NCI-H510A (cell line): ENCODE measurements around the gene HAUS7.
A peak's percentile ranks its signal among the peaks of the same experiment; 100 is the strongest.

Experiments
- DNase-seq: peaks from one replicate; lab custom pipeline; 2025; lab: John Stamatoyannopoulos, UW

HAUS7 gene

GRCh38 chrX:153470411-153471363 is at the start of gene HAUS7:
Gene HAUS7 (minus strand): TSS chrX:153470576. CDS start chrX:153470557, 19 bp downstream.
- peak; percentile 58 for DNase-seq

GRCh38 chrX:153519569-153520286 is 49.4 kb upstream of the HAUS7 start:
- DNase-seq = no peak

- no peak for DNase-seq
These were observed 47.8 kb upstream of the HAUS7 start for GRCh38 chrX:153517946-153518834.

- DNase-seq = no peak
These were observed 47.0 kb upstream of the HAUS7 start, which contains the start of gene ATP2B3 for GRCh38 chrX:153517423-153517822. Gene ATP2B3 (plus strand): TSS chrX:153517642. CDS start chrX:153536248, 18,606 bp downstream.

GRCh38 chrX:153516073-153516472 is 45.7 kb upstream of the HAUS7 start:
- no peak for DNase-seq

GRCh38 chrX:153515435-153515834 is 45.1 kb upstream of the HAUS7 start:
- no peak for DNase-seq

- DNase-seq = no peak
These were observed 43.9 kb upstream of the HAUS7 start for GRCh38 chrX:153514259-153514658.

- DNase-seq = no peak
These were observed 42.9 kb upstream of the HAUS7 start for GRCh38 chrX:153513265-153513664.

- no peak for DNase-seq
These were observed 42.1 kb upstream of the HAUS7 start for GRCh38 chrX:153512501-153512893.

GRCh38 chrX:153511784-153512500 is 41.6 kb upstream of the HAUS7 start:
- no peak for DNase-seq

GRCh38 chrX:153510383-153510782 is 40.0 kb upstream of the HAUS7 start:
- no peak for DNase-seq

- DNase-seq = no peak
These were observed 39.2 kb upstream of the HAUS7 start for GRCh38 chrX:153509592-153509991.

GRCh38 chrX:153507484-153508178 is 37.3 kb upstream of the HAUS7 start:
- peak; percentile 21 for DNase-seq

GRCh38 chrX:153505361-153505760 is 35.0 kb upstream of the HAUS7 start:
- no peak for DNase-seq

- no peak for DNase-seq
These were observed 34.2 kb upstream of the HAUS7 start for GRCh38 chrX:153504445-153505016.

- DNase-seq = no peak
These were observed 32.4 kb upstream of the HAUS7 start for GRCh38 chrX:153502796-153503195.

GRCh38 chrX:153502131-153502530 is 31.8 kb upstream of the HAUS7 start:
- no peak for DNase-seq

GRCh38 chrX:153501530-153501929 is 31.2 kb upstream of the HAUS7 start:
- no peak for DNase-seq

- no peak for DNase-seq
These were observed 30.4 kb upstream of the HAUS7 start for GRCh38 chrX:153500676-153501280.

- DNase-seq = no peak
These were observed 29.5 kb upstream of the HAUS7 start for GRCh38 chrX:153499876-153500275.
